Measurements from ENCODE around the gene MRRF. TPM values are rescaled to one million over a fixed set of nuclear protein-coding genes. Genes with fewer than 3 reads are reported as not detected.

MRRF gene, protein sequence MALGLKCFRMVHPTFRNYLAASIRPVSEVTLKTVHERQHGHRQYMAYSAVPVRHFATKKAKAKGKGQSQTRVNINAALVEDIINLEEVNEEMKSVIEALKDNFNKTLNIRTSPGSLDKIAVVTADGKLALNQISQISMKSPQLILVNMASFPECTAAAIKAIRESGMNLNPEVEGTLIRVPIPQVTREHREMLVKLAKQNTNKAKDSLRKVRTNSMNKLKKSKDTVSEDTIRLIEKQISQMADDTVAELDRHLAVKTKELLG
- 10 to 100 TPM; 34.8 to 48.8 (median 44.2) TPM for polyA plus RNA-seq (ENCODE audit: insufficient read depth in 1 of 5, insufficient read length in 5 of 5, low replicate concordance in 1 of 5)
- long read RNA-seq, donor 1, full-length matches to known transcripts: 10 of 10 reads
- long read RNA-seq, donor 1, partial matches to known transcripts: 0 of 10 reads
- long read RNA-seq, donor 1, other reads (novel, unspliced or antisense): 0 of 10 reads
- long read RNA-seq, donor 2, full-length matches to known transcripts: 3 of 3 reads
- long read RNA-seq, donor 2, partial matches to known transcripts: 0 of 3 reads
- long read RNA-seq, donor 2, other reads (novel, unspliced or antisense): 0 of 3 reads
- long read RNA-seq, donor 3, full-length matches to known transcripts: 6 of 16 reads
- long read RNA-seq, donor 3, partial matches to known transcripts: 10 of 16 reads
- long read RNA-seq, donor 3, other reads (novel, unspliced or antisense): 0 of 16 reads
- long read RNA-seq, donor 4, full-length matches to known transcripts: 3 of 9 reads
- long read RNA-seq, donor 4, partial matches to known transcripts: 6 of 9 reads
- long read RNA-seq, donor 4, other reads (novel, unspliced or antisense): 0 of 9 reads
- long read RNA-seq, donor 5, full-length matches to known transcripts: 7 of 16 reads
- long read RNA-seq, donor 5, partial matches to known transcripts: 9 of 16 reads
- long read RNA-seq, donor 5, other reads (novel, unspliced or antisense): 0 of 16 reads
- long read RNA-seq, donor 6, full-length matches to known transcripts: 9 of 14 reads
- long read RNA-seq, donor 6, partial matches to known transcripts: 0 of 14 reads
- long read RNA-seq, donor 6, other reads (novel, unspliced or antisense): 5 of 14 reads
- long read RNA-seq, donor 7, full-length matches to known transcripts: 3 of 3 reads
- long read RNA-seq, donor 7, partial matches to known transcripts: 0 of 3 reads
- long read RNA-seq, donor 7, other reads (novel, unspliced or antisense): 0 of 3 reads
- long read RNA-seq, donor 8, partial matches to known transcripts: 0 of 1 reads
- long read RNA-seq, donor 8, other reads (novel, unspliced or antisense): 0 of 1 reads

DNA sequence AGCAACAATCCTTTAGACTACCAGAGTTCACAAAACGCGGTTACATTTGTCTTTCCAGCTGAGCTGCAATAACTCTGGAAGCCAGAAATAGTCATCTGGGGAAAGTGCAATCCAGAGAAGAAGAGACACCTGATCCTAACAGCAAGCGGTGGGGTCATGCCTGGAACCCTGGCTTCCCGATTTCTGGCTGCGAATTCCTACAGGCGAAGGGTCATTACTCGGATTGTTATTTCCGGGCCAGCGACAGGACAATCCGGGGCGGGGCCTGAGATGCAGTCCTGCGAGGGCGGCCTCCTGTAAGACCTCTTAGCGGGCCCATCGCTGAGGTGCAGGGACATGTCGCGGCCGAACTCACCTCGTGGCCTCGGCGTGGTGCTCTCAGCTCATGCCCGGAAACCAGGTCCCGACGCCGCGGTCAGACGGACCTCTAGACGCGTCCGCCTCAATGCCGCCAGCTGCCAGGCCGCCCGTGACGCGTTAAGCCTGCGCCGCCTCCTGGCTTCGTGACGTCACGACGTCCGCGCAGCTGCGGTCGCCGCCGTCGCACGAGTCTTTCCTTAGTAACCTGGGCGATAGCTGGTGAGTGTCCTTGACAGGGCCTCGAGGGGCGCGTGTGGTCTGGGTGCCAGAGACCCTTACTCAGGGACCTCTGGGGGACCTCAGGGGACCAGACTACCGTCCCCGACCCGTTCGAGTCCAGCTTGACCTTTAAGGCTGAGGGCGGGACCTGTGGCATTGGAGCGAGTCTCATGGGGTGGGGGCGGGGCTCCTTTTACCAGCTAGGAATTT is at the start of gene MRRF, which contains the start of gene RBM18:
MRRF (plus strand) TSS at position 523 of the 789 bp plus-strand sequence. CDS start 6,010 bp downstream, outside the sequence.
RBM18 (minus strand) TSS at position 481 of the 789 bp plus-strand sequence. CDS start 3,348 bp downstream, outside the sequence.
- peak; percentile 94 to 96 for DNase-seq

DNA sequence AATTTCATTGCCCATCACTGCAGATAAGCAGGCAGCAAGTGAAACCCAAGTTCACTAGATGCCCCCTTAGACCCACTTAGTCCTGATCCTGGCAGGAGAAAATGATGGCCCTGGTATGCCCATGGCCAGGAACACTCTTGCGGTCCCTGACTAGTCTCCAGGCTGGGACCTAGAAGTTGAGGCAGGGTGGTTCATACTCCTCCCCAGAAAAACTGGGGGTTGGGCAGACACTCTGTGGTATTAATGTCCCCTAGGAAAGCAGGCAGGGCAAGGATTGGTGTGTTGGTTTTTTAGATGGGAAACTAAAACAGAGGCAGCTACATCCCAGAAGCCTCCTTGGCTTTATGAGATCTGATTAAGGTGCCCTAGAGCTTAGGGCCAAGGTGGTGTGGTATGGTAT is 49.0 kb upstream of the MRRF start:
- no peak for DNase-seq

DNA sequence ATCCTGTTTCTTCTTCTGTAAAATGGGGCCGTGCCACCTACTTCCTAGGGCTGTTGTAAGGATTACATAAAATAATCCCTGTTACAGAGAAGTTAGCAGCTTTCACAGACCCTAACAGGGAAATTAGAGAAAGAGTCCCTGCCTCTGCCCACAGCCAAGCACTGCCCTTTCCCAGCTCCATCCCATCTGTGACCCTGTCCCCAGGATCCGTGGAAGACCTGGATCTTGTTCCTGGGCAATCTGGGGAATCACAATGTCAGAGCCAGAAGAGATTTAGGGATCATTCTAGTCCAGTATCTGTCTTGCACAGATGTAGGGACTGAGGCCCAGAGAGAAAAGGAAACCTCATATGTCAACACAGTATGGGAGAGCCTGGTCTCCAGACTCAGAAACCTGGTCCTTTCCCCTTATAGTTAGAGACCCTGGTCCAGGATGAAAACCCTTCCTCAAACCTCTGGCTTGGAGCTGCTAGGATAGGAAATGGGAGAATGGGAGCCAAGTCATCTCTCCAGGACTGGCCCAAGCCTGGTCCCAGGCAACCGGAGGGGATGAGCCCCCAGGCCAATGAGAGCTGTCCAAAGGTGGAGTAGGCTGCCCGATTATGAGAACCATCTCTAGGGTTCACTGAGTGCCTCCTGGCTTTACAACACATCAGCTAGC is 48.4 kb upstream of the MRRF start:
- no peak for DNase-seq

DNA sequence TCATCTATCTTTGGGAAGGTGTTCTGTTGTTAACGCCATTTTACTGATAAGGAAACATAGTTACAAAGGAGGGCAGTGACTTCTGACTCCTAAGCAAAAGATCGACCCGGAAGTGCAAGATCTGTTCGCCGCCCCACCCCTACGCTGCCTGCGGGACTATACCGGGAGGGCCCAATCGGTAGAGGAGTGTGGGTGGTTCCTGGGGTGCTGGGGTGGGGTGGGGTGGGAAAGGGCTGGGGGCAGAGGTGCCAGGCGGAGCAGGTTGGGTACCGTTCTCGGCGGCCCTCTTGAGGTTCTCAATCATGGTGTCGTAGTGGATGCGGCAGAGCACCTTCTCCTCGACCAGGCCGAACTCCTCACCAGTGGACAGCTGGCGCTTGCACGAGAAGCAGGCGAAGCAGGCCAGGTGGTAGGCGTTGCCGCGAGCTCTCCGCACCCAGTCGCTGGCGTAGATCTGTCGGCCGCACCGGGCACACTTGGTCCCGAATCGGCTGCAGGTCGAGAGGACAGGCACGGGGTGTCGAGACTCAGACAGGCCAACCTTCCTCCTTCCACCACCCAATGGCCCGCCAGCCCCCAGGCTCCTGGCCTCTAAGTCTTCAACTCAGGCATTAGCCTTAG is 47.8 kb upstream of the MRRF start:
- no peak for DNase-seq

DNA sequence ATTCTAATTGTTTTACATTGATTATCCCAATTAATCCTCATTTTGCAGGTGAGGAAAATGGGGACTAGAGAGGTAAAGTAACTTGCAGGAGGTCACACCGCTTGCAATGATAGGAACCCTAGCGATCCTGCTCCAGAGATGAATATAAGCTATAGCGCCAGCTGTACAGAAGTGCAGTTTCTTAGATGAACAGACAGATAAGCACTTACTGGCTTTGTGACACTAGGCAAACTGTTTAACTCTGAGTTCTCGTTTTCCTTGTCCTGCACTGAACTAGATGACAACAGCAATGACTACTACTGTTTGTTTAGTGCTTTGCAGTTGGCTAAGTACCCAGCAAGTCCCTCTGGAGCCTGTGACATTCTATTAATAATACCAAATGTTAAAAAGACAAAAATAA is 47.0 kb upstream of the MRRF start:
- no peak for DNase-seq

DNA sequence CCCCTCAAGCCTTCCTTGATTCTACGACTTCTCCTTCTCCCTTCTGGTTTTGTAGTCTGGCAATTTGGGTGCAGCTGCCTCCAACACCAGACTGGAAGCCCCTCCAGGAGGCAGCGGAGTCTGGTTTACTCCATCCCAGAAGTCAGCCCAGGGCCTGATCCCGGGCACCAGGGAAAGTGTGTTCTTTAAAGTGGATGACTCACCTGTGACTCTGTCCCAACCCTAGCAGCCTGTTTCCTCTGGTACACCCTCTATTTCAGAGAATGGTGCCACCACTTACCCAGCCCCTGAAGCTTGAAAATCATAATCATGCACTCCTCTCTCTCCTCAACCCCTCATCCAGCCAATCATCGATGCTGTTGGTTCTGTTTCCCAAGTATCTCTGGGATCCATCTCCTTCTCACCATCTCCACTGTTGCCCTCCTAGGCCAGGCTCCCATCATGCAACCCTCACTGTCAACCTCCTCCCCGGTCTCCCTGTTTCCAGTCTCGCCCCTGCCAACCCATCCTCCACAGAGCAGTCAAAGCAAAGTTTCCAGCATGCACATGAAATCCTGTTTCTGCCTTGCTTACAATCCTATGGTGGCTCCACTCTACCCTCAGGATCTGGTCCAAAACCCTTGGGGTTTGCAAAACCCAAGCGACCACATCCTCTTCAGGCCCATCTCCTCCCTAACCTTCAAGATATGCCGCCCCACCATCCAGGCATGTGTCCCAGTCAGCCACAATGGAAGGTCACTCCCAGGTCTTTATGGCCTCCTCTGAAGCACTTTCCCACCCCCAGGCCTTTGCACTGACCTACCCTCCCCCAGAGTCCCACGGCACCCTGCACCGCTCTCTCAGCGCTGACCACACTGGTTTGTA is 46.4 kb upstream of the MRRF start:
- no peak for DNase-seq

DNA sequence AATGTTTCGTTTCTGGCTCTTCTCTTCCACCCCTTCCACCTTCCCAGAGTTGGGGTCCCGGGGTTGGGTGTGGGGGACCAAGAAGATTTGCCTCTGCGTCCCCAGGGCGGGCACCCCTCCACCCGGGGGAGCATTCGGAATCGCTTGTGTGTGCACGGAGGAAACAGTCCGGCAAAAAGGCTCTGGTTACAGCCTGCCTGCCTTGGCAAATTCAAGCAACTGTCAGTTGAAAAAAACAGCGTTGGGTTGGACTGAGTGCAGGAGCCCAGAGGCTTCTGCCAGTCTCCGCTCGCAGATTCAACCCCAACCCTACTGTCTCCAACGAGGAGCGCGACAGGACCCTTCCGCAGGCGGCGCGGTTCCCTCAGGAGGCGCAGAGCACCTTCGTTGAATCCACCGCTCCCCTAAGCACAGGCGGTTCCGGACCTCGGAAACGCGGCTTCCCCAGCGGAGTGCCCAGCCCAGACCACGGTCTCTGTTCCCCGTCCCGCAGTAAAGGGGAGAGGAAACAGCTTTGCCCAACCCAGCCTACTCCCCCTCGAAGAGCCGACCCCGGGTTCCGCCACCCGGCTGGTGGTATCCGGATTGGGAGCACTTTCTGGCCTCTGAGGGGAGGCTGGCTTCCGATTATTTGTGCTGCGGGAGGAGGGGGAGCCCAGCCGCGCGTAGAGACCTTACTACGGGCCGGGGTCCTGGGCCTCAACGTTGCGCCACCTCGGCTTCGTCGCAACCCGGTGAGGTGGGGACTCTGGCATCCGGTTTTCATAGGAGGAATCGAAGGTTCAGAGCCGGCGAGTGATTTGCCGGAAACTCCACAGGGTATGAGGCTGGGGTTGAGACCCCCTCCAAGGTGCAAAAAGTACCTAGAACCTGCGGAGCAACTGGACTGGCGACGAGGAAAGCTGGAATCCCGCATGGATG is 45.5 kb upstream of the MRRF start:
- no peak for DNase-seq

DNA sequence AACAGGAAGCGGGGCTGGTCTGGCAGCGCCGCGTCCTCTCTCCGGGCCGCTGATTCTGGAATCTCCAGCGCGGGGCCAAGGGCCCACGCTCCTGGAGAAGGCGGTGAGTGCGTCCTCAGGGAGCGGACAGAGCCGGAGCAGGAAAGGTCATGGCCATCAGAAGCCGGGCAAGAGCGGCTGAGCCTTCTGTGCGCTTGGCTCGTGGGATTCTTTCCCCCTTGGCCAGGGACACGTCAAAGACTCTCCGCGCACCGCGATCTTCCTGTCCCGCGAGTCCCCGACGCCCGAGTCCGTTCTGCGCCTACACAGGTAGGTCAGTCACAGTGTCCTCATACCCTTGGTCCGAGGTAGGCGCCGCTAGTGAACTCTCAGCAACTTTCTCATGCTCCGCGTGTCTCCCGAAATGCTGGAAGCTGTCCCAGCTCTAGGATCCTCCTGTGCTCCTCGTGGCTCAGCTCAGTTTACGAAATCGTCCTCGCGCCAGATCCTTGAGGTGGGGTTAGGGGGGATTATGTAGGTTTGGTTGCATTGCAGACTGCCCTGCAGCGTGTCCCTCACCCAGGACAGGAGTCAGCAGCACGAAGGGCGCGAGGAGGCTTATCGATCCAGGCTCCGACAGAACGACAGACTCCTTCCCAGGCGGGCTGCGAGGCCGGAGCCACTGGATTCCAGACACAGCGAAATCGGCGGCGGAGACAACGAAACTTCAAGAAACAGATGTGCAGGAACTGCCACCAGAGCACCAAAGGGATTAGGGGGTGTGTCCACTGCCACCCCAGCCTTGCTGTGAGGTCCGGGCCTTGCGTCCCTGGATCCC is 44.6 kb upstream of the MRRF start:
- no peak for DNase-seq

DNA sequence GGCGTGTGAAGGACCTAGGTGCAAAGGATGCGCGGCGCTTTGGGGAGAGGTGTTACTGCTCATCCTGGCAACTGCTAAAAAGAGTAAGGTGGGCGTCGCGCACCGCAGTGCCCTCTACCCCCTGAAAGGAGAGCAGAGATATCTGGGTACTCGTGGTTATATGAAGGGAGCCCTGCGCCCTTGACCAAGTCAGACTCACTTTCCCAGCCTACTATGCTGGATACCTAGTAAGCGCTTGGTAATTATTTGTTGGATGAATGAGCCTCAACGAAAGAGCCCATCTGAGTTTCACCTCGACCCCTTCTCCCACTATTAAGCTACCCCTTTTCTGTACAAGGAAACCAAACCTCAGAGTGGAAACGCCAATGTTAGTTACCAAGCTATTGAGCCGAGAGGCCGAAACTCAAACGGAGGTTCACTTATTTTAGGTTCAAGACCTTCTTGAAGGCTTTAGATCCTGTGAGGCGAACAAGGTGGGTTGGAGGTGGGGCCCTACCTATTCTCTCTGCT is 44.0 kb upstream of the MRRF start:
- no peak for DNase-seq

DNA sequence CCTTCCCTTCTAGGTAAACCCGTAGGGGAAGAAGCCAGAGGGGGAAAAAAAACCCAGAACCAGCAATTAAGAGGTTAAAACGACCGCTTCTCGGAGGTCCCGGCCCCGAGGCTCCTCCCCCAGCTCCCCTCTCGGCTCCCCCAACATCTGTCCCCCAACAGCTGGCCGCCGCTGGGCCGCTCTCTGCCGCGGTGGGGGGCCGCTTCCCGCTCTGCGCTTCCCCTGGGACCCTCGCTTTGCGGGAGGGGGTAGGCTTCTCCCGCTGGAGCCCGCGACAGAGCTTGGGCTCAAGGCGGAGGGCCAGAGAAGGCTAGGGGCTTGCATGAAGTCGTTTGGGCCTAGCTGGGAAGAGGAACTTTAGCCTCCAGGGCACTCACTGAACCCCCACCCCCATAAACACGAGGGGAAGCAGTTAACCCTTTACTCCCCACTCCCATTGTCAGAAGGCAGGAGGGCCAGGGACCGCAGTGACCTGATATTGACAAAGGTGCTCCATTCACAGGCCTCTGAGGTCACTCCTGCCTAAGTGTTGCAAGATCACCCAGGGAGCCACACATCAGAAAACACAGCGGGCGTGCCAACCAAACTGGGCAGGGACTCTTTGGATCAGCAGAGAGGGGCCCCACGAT is 43.4 kb upstream of the MRRF start:
- no peak for DNase-seq

DNA sequence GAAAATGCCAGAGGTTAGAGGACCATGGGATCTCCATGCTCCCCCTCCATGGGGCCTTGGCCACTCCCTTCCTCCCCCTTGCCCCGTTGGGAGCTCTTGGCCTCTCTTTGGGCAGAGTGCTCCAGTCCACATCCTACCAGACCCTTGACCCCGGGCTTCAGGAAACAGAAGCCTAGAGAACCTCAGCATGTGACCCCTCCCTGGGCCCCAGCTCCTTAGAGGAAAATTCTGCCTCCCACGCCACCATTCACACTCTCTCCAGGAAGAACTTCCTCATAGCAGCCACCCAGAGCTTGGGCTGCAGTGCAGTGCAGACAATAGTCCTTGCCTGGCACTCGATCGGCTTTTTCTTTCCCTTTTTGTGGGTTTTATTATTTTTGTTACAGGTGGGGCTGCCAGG is 41.9 kb upstream of the MRRF start:
- DNase-seq: no peak

DNA sequence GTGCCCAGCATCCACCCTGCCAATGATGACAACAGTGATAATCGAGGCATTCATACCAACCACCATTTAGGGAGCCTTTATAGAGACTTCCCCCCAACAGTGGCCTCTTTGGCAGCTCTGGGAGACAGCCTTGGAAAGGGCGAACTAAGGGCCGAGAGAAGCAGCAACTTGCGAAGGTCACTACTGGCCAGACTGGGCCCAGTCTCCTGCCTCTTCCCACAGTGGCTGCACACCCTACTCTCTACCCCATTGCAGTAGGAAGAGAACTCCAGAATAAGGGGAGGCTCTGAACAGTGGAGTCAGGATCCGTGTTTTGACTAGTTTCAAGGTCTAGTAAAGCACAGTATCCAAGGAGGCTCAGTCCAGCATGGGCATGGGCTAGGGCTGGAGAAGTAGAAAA is 41.2 kb upstream of the MRRF start:
- DNase-seq: no peak

DNA sequence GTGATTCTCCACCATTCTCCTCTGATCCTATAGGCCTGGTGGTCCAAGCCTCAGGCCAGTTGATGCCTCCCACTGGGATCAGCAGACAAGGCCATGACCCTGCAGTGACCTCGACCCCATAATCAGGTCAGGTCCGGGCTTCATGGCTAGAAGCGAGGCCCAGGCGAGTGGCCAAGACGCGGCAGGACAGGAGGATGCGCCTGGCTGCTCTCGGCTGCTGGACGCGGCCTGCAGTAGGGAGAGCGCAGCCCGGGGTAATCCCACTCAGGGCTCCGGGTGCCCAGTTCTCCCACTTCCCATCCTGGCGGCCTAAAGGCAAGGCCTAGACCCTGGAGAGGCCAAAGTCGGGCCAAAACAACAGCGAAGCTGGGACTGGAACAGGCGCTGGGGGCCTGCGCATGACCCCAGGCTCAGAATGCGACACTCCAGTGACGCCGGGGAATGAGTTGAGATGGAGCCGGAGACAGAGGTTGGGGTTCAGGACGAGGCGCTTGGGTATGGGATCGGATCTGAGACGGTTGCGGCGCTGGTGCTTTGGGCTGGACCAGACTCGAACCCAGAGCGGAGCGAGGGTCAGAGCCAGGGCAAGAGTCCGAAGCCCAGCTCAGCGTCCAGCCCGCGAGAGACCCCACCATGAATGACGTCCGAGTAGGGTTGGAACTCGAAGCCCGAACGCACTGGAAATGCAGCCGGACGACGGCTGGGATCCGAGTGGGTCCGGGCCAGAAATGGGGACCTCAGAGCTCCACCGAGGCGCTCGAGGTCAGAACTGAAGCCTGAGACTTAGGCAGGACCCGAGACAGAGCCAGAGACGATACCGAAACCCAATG is 39.2 kb upstream of the MRRF start:
- DNase-seq: no peak

DNA sequence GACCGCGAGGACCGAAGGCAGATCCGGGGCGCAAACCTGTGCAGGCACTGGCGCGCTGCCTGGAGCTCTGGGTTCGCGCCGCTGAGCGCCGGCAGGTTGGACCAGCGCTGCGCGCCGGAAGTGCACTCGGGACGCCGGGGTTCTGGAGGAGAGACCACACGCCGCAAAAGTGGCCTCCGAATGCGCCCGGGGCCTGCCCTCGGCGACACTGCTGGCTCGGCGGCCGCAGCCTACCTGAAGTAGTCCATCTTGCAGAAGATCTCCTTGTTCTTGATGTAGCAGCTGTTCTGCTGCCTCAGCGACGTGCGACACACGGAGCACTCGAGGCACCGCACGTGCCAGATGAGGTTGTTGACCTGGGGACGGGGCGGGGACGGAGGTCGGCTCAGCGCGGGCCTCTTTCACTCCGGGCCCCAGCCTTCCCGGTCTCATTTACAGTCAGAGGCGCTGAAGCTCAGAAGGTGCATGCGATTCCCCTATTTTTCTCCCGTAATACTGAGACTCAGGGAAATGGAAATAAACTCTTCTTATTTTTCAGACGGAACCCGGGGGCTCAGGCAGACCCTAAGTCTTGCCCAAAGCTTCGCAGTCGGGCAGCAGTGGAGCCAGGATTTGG is 38.4 kb upstream of the MRRF start:
- no peak for DNase-seq
